ENCODE measurements around the gene MYO3B. TPM values are rescaled to one million over a fixed set of nuclear protein-coding genes. Genes with fewer than 3 reads are reported as not detected.

Gene MYO3B
- total RNA-seq, 1 donor from 2014 or later: not detected

DNA sequence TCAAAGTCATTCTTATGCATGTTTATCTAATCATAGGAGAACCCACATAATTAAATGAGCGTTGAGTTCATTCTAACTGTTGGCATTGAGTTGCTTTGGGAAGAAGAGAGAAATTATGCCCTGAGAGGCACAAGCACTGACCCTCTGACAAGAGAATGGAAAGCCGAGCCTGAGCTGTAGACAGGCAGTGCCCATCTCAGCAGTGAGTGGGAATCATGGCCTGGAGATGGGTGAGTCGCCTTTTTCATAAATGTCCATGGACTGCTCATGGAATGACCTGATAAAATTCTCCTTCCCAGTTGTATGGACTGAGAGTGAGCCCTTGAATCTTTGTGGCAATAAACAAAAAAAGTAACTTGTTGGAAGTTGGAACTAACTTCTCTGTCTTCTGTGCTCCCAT is 21.4 kb upstream of the MYO3B start:
- Histone ChIP-seq H3K4me3 (no peak overlapping the region), H3K27ac (no peak overlapping the region), H3K36me3 (no peaks in the 10 kb centered on the region), H3K4me1 (peaks cover 5% of the 10 kb centered on the region), H3K27me3 (ENCODE audit: low read depth) (no peaks in the 10 kb centered on the region), H3K9me3 (no peaks in the 10 kb centered on the region)
- intact Hi-C loops (cut with DNase I): no loop called here
- no peak for DNase-seq
- no peak for ATAC-seq
- TF ChIP-seq, protein P1, sequence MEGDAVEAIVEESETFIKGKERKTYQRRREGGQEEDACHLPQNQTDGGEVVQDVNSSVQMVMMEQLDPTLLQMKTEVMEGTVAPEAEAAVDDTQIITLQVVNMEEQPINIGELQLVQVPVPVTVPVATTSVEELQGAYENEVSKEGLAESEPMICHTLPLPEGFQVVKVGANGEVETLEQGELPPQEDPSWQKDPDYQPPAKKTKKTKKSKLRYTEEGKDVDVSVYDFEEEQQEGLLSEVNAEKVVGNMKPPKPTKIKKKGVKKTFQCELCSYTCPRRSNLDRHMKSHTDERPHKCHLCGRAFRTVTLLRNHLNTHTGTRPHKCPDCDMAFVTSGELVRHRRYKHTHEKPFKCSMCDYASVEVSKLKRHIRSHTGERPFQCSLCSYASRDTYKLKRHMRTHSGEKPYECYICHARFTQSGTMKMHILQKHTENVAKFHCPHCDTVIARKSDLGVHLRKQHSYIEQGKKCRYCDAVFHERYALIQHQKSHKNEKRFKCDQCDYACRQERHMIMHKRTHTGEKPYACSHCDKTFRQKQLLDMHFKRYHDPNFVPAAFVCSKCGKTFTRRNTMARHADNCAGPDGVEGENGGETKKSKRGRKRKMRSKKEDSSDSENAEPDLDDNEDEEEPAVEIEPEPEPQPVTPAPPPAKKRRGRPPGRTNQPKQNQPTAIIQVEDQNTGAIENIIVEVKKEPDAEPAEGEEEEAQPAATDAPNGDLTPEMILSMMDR (IDR thresholded peaks at IDR 0.05): no peak

DNA sequence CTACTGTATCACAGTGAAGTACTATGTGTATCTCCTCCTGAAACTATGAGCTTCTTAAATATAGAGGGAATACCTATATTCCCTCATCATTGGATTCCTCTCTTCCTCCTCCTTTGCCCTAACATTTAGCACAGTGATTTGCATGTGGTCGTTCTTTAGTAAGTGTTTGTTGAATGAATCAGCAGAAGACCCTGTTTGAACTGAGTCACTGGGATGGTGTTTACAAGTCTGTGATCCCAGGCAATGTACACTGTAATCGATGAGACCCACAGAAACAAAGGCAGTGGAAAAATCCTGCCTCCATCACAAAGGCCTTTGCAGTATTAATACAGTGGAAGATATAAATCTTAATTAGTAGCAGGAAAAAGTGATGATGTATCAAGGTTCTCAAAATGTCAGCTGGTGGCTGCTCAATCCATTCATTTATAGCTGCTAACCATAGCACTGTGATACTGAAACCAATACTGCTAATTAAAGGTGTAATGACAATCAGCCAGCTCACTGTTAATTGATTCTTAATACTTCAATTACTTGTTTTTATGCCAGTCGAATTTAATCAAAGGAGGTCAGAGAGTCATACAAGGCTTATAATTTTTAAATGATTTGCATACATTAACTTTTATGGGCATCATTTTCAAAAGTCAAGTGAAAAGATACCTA is 20.8 kb upstream of the MYO3B start:
- no peaks in the 10 kb centered on the region for H3K9me3 ChIP-seq
- H3K4me3 ChIP-seq: no peak overlapping the region
- intact Hi-C loops (cut with DNase I): no loop called here
- no peak for ATAC-seq
- TF ChIP-seq, protein P1 (IDR thresholded peaks at IDR 0.05): no peak
- H3K36me3 ChIP-seq: no peaks in the 10 kb centered on the region
- no peak overlapping the region for H3K27ac ChIP-seq
- DNase-seq: no peak
- H3K27me3 ChIP-seq (ENCODE audit: low read depth): no peaks in the 10 kb centered on the region
- peaks cover 5% of the 10 kb centered on the region for H3K4me1 ChIP-seq

DNA sequence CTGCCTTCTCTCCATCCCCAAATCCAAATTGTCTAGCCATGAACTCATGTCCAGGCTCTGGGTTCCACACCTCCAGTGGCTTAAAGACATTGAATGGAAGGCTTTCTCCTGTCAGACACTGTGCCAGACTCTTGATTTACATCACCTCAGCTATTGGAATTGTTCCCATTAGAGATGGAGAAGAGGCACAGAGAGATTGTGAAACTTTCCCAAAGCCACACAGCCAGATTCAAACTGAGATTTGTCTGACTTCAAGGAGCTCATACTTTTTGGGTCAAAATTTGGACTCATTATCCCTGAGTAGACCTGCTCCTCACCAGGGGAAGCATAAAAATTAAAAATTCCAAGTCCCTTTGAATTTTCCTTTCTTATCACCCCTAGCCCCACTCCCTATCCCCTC is 18.9 kb upstream of the MYO3B start:
- DNase-seq (no peak), ATAC-seq (no peak)
- Histone ChIP-seq H3K27me3 (ENCODE audit: low read depth) (no peaks in the 10 kb centered on the region), H3K4me3 (no peak overlapping the region), H3K4me1 (peaks cover 5% of the 10 kb centered on the region), H3K36me3 (no peaks in the 10 kb centered on the region), H3K9me3 (no peaks in the 10 kb centered on the region), H3K27ac (no peak overlapping the region)
- TF ChIP-seq, protein P1 (IDR thresholded peaks at IDR 0.05): no peak
- intact Hi-C loops (cut with DNase I): no loop called here

DNA sequence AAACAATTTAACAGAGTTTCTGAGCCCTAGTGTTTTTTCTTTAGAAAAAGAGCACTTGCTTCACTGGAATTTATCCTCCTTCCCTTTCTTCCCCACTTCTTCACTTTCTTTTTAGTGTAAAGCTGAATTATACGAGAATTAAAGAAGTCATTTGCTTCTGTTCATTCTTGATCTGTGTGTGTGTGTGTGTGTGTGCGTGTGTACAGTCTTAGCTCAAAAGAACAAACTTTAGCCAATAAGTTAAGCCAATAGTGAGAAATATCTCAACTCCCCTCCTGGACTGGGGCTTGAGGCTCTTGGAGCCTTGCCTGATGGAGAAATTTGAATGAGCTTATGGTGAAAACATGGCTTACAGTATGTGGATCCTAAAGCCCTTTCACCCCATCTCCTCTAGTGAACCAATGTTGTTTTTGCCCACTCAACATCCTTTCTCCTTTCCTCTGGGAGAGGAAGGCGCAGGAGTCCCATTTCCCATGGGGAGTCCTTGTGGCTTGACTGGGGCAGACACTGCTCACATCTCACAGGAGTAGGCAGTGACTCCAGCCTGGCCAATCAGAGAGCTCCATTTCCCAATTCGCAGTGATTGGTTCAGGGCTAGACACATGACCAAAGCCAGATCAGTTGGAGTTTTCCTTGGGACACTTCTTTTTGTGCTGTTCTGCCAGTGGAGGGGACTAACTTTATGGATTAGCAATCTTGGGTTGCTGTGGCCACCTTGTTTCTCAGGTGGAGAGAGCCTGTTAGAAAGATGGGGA is 16.3 kb upstream of the MYO3B start:
- no peak overlapping the region for H3K4me3 ChIP-seq
- H3K9me3 ChIP-seq: no peaks in the 10 kb centered on the region
- H3K27ac ChIP-seq: no peak overlapping the region
- DNase-seq (no peak), ATAC-seq (no peak)
- no peaks in the 10 kb centered on the region for H3K4me1 ChIP-seq
- H3K36me3 ChIP-seq: no peaks in the 10 kb centered on the region
- TF ChIP-seq, protein P1 (IDR thresholded peaks at IDR 0.05): no peak
- H3K27me3 ChIP-seq (ENCODE audit: low read depth): no peaks in the 10 kb centered on the region
- intact Hi-C loops (cut with DNase I): no loop called here

DNA sequence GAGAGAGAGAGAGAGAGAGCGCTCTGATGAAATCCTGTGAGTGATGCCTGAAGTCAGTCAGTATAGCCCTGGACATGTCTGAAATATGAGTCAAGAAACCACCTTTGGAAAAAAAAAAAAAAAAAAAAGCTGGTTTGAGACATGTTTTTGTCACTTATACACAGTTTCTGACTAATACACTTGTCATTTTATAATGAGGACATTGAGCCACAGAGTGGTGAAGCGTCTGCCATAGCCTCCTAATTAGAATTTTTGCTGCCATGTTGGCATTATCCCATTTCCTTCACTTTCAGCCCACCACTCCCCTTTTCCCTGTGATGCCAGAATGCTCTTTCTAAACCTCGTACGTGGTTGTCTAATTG is 15.7 kb upstream of the MYO3B start:
- intact Hi-C loops (cut with DNase I): no loop called here
- no peak overlapping the region for H3K4me3 ChIP-seq
- no peaks in the 10 kb centered on the region for H3K27me3 ChIP-seq (ENCODE audit: low read depth)
- no peaks in the 10 kb centered on the region for H3K9me3 ChIP-seq
- H3K27ac ChIP-seq: no peak overlapping the region
- no peaks in the 10 kb centered on the region for H3K36me3 ChIP-seq
- DNase-seq (no peak), ATAC-seq (no peak)
- TF ChIP-seq, protein P1 (IDR thresholded peaks at IDR 0.05): no peak
- H3K4me1 ChIP-seq: no peaks in the 10 kb centered on the region

Measured in lower lobe of right lung (tissue), 2 donors.